SU-DHL-6 (cell line): ENCODE measurements around the gene DCC.

ENCODE experiments used
- H2AFZ ChIP-seq: fragments of 200-600 bp; sonication (generic); 2 replicates; pipeline ENCODE4 v1.6.1; 2014; ENCODE audit warnings: low read depth, mild to moderate bottlenecking, moderate library complexity, mixed read lengths, antibody characterized with exemption, low read length; ENCODE audit not compliant: severe bottlenecking
- H3F3A ChIP-seq: fragments of 200-600 bp; shearing (Covaris generic); 2 replicates; pipeline ENCODE4 v1.6.0; 2016; ENCODE audit warnings: antibody characterized with exemption, mild to moderate bottlenecking; ENCODE audit not compliant: insufficient read depth
- H3K27ac ChIP-seq: fragments of 200-600 bp; sonication (generic); 2 replicates; pipeline ENCODE4 v1.5.1; 2016; ENCODE audit warnings: low read depth, mild to moderate bottlenecking, low read length, moderate library complexity, mixed read lengths
- H3K27me3 ChIP-seq: fragments of 200-600 bp; sonication (generic), shearing (Covaris generic); 2 replicates; pipeline ENCODE4 v1.6.0; 2014; ENCODE audit warnings: mild to moderate bottlenecking, low read length
- H3K36me3 ChIP-seq: fragments of 200-600 bp; sonication (generic); 2 replicates; pipeline ENCODE4 v1.6.1; 2014; ENCODE audit warnings: mild to moderate bottlenecking, low read length, mixed read lengths
- H3K4me2 ChIP-seq: fragments of 300-600, 200-600 bp; shearing (Covaris generic), sonication (generic); 2 replicates; pipeline ENCODE4 v1.6.0; 2014; ENCODE audit warnings: low read length, low read depth, mild to moderate bottlenecking; ENCODE audit not compliant: poor library complexity, severe bottlenecking
- H3K4me3 ChIP-seq: fragments of 200-600 bp; sonication (generic); 2 replicates; pipeline ENCODE4 v1.5.1; 2014; ENCODE audit warnings: antibody characterized with exemption, low read length, mild to moderate bottlenecking, mixed read lengths; ENCODE audit not compliant: insufficient read depth, poor library complexity, severe bottlenecking
- H3K79me2 ChIP-seq: fragments of 200-600 bp; sonication (generic); 2 replicates; pipeline ENCODE4 v1.6.1; 2014; ENCODE audit warnings: mild to moderate bottlenecking, low read length, moderate library complexity; ENCODE audit not compliant: insufficient read depth
- H3K9ac ChIP-seq: fragments of 200-600 bp; sonication (generic); 2 replicates; pipeline ENCODE4 v1.7.0; 2014; ENCODE audit warnings: mild to moderate bottlenecking, low read length
- H3K9me2 ChIP-seq: fragments of 200-600 bp; sonication (generic); replicated peaks from 2 replicates; pipeline ENCODE4 v1.6.1; 2014; ENCODE audit warnings: low read length; ENCODE audit not compliant: insufficient read depth
- H3K9me3 ChIP-seq: fragments of 200-600 bp; sonication (generic); 2 replicates; pipeline ENCODE4 v1.6.1; 2014; ENCODE audit warnings: low read length, mixed read lengths; ENCODE audit not compliant: insufficient read depth
- H4K20me1 ChIP-seq: fragments of 200-600 bp; sonication (generic); 2 replicates; pipeline ENCODE4 v1.6.1; 2014; ENCODE audit warnings: low read depth, mild to moderate bottlenecking, antibody characterized with exemption, low read length, moderate library complexity, mixed read lengths
- EZH2phosphoT487 ChIP-seq: fragments of 200-600 bp; sonication (generic), shearing (Covaris generic); conservative IDR thresholded peaks from 2 replicates; pipeline ENCODE4 v1.6.1; 2018; ENCODE audit warnings: mild to moderate bottlenecking, antibody characterized with exemption, low read length, moderate library complexity, mixed read lengths
- TF ChIP-seq, protein P1 (sequence below): fragments of 200-600 bp; sonication (generic); IDR thresholded peaks from one replicate; pipeline ENCODE4 v1.5.1; 2017; ENCODE audit warnings: antibody characterized with exemption, mild to moderate bottlenecking, low read length, moderate library complexity; ENCODE audit not compliant: insufficient read depth, poor library complexity, severe bottlenecking

The DCC gene

DNA sequence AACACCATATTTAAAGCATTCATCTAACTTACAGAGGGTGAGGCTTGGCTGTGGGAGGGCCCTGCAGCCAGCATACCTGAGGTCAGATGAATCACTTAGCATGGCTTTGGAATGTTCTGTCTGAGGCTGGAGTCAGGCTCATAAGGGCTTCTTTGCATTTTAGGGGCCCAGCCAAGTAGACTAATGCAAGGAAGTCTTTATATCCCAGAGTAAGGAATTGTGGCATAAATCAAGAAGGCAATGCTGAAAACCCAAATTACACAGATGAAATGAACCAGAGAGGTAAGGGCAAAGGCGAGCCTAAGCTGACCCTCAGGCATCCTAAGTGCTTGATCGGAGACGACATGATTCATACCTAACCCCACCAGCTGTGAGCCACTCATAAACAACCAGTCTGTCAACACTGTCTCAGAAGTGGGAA lies 383.6 kb downstream of the DCC start:
- Histone ChIP-seq H3K79me2 (no peaks in the 10 kb centered on the region), H2AFZ (no peak overlapping the region), H3K9me2 (no peaks in the 10 kb centered on the region), H3K27me3 (no peaks in the 10 kb centered on the region), H3F3A (no peaks in the 10 kb centered on the region), H4K20me1 (no peaks in the 10 kb centered on the region), H3K4me2 (no peak overlapping the region), H3K4me3 (no peak overlapping the region), H3K9me3 (no peaks in the 10 kb centered on the region), H3K27ac (no peak overlapping the region), H3K9ac (no peak overlapping the region), H3K36me3 (no peaks in the 10 kb centered on the region)
- TF ChIP-seq, protein P1, sequence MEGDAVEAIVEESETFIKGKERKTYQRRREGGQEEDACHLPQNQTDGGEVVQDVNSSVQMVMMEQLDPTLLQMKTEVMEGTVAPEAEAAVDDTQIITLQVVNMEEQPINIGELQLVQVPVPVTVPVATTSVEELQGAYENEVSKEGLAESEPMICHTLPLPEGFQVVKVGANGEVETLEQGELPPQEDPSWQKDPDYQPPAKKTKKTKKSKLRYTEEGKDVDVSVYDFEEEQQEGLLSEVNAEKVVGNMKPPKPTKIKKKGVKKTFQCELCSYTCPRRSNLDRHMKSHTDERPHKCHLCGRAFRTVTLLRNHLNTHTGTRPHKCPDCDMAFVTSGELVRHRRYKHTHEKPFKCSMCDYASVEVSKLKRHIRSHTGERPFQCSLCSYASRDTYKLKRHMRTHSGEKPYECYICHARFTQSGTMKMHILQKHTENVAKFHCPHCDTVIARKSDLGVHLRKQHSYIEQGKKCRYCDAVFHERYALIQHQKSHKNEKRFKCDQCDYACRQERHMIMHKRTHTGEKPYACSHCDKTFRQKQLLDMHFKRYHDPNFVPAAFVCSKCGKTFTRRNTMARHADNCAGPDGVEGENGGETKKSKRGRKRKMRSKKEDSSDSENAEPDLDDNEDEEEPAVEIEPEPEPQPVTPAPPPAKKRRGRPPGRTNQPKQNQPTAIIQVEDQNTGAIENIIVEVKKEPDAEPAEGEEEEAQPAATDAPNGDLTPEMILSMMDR = no peak
- no peak for TF ChIP-seq EZH2phosphoT487

- Histone ChIP-seq H3K9ac (no peak overlapping the region), H3K9me3 (no peaks in the 10 kb centered on the region), H4K20me1 (no peaks in the 10 kb centered on the region), H3K4me2 (no peak overlapping the region), H3K79me2 (no peaks in the 10 kb centered on the region), H3K4me3 (no peak overlapping the region), H3K27ac (no peak overlapping the region), H3K36me3 (no peaks in the 10 kb centered on the region), H3K27me3 (no peaks in the 10 kb centered on the region), H2AFZ (no peak overlapping the region), H3K9me2 (no peaks in the 10 kb centered on the region), H3F3A (no peaks in the 10 kb centered on the region)
- TF ChIP-seq, protein P1 = no peak
- no peak for TF ChIP-seq EZH2phosphoT487
Observed at GRCh38 chr18:52730972-52731619, 391.1 kb downstream of the DCC start.

DNA sequence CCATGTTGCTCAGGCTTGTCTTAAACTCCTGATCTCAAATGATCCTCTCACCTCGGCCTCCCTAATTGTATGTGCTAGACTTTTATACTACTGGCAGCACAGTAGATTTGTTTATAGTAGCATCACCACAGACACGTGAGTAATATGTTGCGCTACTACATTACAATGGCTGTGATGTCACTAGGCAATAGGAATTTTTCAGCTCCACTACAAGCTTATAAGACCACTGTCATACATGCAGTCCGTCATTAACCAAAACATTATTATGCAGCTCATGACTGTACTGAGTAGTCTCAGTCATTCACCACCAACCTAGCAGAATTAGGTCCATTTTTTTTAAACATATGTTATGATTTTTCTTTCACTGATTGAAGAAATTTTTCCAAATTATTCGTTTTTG lies 398.9 kb downstream of the DCC start:
- Histone ChIP-seq H3F3A (no peaks in the 10 kb centered on the region), H3K4me3 (no peak overlapping the region), H3K9me2 (no peaks in the 10 kb centered on the region), H4K20me1 (no peaks in the 10 kb centered on the region), H3K79me2 (no peaks in the 10 kb centered on the region), H3K9me3 (no peaks in the 10 kb centered on the region), H2AFZ (no peak overlapping the region), H3K4me2 (no peak overlapping the region), H3K27ac (no peak overlapping the region), H3K27me3 (no peaks in the 10 kb centered on the region), H3K9ac (no peak overlapping the region), H3K36me3 (no peaks in the 10 kb centered on the region)
- no peak for TF ChIP-seq EZH2phosphoT487
- TF ChIP-seq, protein P1 = no peak
